Ishikawa (cell line): ENCODE measurements around the gene IL15RA.

ENCODE experiments used
- CREB1 ChIP-seq: IDR thresholded peaks from 2 replicates; pipeline ENCODE4 v1.6.1; 2012; ENCODE audit warnings: low read depth
- ZBTB7A ChIP-seq: IDR thresholded peaks from 2 replicates; pipeline ENCODE4 v1.6.1; 2012; ENCODE audit warnings: low read depth

DNA sequence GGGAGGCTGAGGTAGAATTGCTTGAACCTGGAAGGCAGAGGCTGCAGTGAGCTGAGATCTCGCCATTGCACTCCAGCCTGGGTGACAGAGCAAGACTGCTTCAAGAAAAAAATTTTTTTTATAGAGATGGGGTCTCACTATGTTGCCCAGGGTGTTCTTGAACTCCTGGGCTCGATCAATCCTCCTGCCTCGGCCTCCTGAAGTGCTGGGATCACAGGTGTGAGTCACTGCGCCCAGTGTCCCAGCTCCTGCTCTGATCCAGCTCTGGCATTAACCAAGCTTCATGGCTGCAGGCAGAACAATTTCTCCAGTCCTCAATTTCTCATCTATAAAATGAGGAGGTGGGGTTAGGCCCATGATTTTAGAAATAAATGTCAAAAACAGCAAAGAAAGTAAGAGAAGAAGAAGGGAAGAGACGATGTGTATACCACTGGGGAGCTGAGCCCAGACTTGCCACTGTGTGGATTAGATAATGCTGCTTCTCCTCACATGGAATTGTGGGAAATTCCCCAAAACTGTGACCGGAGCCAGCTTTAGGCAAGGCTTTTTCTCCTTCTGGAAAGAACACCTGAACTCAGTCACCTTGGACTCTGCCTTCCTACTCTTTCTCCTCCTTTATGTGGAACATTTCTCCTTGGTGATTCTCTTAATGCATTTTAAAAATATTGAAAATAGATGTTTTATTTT is 25.5 kb downstream of the IL15RA start:
- TF ChIP-seq ZBTB7A (no peak), CREB1 (no peak)
